SIG-M5 (cell line): ENCODE measurements around the gene BEST3.
A peak's percentile ranks its signal among the peaks of the same experiment; 100 is the strongest.

ENCODE experiments used
- DNase-seq: peaks from one replicate; lab custom pipeline; 2025; lab: John Stamatoyannopoulos, UW

The BEST3 gene

GRCh38 chr12:69698769-69699540 is at the start of gene BEST3:
Gene BEST3 (minus strand): TSS chr12:69699303. CDS start chr12:69697798, 1,505 bp downstream.
- DNase-seq = no peak

GRCh38 chr12:69744109-69744508 is 45.0 kb upstream of the BEST3 start:
- no peak for DNase-seq

DNA sequence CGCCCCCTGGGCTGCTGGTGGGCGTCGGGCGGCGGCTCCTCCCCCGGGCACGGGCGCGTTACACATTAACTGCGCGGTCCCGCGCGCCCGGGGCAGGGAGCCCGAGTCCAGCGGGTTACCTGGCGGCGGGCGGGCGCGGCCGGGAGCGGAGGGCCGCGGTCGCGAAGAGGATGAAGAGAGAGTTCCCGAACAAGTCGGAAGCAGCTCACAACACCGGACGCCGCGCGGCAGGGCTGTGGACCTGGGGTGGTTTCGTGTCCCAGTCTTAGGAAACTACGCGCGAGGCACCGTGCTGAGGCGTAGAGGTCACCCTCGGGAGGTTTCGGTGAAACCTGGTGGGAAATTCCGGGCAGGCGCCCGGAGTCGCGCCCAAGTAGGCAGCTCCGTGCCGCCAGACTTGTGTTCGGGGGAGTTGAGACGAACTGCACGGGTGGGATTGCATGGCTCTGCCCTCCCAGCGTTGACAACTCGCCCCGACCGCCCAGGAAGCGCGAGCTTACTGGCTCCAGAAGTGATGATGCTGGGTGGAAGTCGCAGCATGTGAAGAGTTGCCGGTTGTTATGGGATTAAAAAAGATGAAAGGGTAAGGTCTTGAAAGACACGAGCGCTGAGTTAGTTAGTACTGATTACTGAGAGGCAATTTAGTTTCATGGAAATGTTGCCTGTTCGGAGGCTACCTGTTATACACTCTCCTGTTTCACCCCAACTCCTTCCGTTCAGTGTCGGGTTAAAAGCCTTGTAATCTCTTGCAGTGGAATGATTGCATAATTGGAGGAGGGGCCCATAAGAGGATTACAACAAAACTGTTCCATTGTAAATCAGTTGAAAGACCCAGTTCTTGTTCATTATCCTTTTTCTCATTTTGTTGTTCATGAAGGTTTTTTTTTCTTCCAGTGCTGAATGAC is 40.4 kb upstream of the BEST3 start:
- DNase-seq = peak; percentile 24

GRCh38 chr12:69738351-69739286 is 39.5 kb upstream of the BEST3 start, which contains the start of gene RAB3IP:
Gene RAB3IP (plus strand): TSS chr12:69738860. CDS start chr12:69755409, 16,549 bp downstream.
- no peak for DNase-seq

DNA sequence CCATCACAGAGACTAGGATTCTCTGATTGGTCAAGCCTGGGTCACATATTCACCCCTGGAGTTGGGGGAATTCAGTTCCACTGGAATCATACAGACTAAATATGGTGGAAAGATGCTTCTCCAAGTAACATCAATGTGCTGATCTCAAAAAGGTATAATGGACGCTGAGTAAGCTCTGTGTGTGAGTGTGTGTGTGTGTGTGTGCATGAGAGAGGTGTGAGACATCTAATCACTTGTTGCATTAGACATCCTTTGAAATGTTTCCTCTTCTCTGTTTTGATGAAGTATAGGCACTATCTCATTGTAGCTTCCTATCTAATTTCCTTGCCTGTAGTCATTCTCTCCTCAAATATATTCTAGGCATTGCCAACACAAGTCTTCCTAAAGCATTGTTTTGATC is 34.5 kb upstream of the BEST3 start:
- no peak for DNase-seq

GRCh38 chr12:69732088-69732487 is 33.0 kb upstream of the BEST3 start:
- no peak for DNase-seq

- DNase-seq = no peak
Observed at GRCh38 chr12:69726922-69727321, 27.8 kb upstream of the BEST3 start.

GRCh38 chr12:69720750-69721149 is 21.6 kb upstream of the BEST3 start:
- no peak for DNase-seq

- no peak for DNase-seq
Observed at GRCh38 chr12:69719336-69720316, 20.5 kb upstream of the BEST3 start.

GRCh38 chr12:69714542-69714941 is 15.4 kb upstream of the BEST3 start:
- no peak for DNase-seq

- no peak for DNase-seq
Observed at GRCh38 chr12:69712826-69713225, 13.7 kb upstream of the BEST3 start.

- DNase-seq = no peak
Observed at GRCh38 chr12:69708649-69709048, 9.5 kb upstream of the BEST3 start.

DNA sequence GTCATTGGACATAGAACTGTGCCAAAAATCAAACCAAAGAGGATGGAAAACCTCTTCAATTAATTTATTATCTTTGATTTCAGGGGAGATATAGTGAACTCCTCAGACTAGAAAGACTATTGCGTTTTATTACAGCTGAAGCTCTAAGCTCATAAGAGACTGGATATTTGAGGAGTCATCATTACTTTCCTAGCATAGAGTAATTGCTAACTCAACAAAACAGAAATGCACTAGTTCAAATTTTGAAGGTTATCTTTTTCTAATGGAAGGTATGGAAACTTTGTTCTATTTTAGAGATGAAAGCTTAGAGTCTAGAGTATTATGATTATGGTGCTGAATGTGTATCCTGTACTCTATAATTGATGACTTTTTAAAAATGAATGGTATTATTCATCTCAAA is 5.3 kb upstream of the BEST3 start:
- no peak for DNase-seq

DNA sequence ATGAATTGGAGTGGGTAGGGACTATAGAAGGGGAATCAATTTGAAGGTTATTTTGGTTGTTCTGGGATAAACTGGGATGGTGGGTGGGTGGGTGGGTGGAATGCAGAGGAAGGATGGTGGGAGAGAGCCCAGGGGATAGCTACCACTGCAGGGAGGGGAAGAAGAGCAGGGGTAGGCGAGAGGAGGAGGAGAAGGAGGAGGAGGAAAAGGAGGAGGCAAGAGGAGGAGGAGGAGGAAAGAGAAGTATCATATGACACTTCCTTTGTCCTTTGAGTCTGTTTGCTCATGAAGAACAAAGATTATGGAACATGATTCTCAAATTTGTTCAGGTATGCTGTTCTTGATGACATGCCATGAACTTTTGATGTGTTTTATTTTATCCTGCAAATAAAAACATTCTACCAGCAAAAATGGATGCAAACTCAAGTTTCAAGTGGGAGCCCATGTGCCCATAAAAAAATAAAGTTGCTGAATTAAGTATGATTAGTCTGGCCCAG is 4.1 kb upstream of the BEST3 start:
- no peak for DNase-seq

- DNase-seq = no peak
Observed at GRCh38 chr12:69701826-69702225, 2.7 kb upstream of the BEST3 start.

GRCh38 chr12:69698054-69698453 is 1.0 kb downstream of the BEST3 start:
- DNase-seq = no peak

- DNase-seq = no peak
Observed at GRCh38 chr12:69694123-69694522, 5.0 kb downstream of the BEST3 start.

GRCh38 chr12:69689638-69690037 is 9.5 kb downstream of the BEST3 start:
- DNase-seq = no peak

GRCh38 chr12:69688471-69689427 is 10.4 kb downstream of the BEST3 start:
- no peak for DNase-seq
